GM21390 (cell line): ENCODE data around the gene PLCXD3.
"Not testable (repeated sequence)": the region's sequence is repeated elsewhere in the genome, so short reads cannot be mapped to it uniquely, and the experiment has no call there.

ENCODE experiments used
- ATAC-seq: cut with Tn5 transposase; IDR thresholded peaks from one replicate; pipeline ENCODE4 v1.9.1; 2021; ENCODE audit not compliant: unreplicated experiment

PLCXD3 gene

DNA sequence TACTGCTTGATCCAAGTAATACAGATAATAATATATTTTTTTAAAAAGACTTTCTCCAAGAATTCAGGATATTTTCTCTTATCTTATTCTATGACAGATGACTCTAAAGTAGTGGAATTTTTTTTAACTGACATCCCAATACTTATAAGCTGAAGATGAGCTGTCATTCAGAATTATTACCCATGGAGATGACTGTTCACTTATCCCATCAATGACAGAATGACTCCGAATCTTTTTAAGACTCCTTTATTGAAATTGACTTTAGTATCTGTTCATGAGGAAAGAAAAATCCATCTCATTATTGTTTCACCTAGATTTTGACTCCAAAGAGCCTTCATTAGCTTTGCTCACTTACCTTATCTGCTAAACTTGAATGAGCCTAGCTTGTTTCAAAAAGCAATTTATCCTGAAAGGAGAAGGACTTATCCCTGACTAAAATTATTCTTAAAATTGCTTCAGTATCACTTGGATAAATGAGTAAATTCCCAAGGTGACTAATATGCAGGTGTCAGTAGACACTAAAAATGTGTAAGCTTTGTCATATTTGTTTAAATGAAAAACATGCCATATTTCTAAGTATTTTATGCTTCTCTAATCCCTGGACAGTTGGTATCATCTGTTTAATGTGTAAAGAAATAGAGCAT lies 146.9 kb downstream of the PLCXD3 start:
- no peak for ATAC-seq

DNA sequence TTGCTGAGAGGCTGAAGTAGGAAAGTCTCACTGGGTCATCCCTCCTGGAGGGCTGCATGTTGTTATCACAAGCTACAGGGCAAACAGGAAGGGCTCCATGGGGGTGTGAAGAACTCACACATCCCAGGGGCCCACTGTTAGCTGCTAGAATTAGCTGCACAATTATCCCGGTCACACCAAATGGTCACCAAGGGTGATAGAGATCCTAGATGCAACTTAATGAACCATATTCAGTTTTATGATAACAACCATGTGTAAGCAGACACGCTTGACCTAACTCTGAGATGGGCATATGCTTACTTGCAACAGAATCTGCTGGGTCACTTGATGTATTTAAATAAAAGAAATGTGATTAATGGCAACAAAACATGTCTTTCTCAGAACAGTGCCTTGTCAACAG lies 153.6 kb downstream of the PLCXD3 start:
- no peak for ATAC-seq

DNA sequence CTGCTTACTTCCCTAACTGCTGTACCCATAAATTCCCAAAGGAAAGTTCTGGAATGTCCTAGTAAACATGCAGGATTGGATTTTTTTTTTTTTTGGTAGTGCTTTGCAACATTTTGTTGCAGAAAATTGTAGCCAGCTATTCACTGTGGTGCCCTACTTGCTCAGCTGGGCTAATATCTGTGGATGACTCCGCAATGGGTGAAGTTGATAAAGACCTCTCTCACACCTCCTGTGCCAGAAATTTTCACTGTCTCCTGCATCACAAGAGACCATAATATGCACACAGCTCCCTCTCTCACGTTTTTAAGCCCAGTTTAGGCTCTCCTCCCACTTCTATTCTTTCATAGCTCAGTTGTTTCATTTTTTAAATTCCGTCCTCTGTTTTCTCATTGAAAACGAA lies 160.6 kb downstream of the PLCXD3 start:
- no peak for ATAC-seq

DNA sequence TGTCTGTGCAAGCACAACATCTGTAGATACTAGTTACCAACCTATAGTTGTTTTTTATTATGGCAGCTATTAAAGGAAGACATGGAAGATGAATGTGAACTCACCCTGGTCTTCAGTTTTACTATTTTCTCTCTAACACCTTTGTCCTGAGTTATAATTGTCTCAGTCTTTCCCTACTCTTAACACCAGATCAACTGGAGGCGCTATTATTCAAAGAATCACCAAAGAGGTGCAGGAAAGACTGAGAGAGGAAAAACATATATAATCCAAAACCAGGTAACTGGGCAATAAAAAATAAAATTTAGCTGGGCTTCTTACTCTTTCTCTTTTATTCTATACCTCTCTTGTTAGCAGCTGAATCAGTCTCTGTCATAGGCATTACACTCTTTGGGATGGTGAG lies 162.8 kb downstream of the PLCXD3 start:
- no peak for ATAC-seq

DNA sequence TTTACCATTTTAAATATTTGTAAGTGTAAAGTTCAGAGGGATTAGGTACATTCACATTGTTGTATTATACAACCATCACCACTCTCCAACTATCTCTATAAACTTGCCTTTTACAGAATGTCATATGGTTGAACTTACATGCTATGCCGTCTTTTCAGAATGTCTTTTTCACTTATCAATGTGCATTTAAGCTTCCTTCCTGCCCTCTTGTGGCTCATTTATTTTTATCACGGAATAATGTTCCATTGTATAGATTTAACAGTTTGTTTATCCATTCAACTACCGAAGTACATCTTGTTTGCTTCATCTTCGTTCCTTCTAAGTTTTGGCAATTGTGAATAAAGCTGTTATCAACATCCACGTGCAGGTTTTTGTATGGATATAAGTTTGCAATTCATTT lies 163.8 kb downstream of the PLCXD3 start:
- ATAC-seq = no peak

DNA sequence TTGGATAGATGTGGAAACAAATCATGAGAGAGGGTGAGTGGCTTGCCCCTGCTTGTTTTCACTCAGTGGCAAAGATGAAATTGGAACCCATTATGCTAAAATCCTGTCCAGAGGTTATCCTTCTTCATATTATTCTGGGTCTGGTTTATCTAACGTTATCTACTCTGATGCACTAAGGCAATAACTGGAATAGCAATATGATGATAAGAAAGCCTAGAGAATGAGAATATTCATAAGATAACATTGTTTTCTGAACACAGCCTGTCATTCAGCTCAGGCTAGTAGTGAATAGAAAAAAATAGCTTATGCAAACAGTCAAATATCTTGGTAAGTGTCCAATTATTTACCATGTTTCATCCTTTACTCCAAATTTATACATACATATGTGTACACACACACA lies 165.1 kb downstream of the PLCXD3 start:
- no peak for ATAC-seq

DNA sequence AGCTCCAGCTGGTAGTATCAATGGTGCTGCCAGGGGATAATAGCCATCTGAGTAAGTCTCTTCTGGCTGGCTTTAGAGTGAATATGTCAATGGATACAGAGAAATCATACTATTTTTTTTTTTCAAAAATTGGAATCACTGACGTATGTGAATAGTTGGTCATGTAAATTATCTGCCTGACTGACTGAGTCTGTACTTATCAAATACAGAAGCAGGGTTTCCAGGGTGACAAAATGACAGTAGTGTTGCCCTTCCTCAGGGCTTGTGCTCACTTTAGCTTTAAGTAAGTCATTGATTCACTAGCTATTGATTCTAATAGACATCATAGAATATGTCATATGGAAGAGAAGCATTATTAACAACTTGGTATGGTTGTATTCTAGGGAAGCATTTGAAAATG lies 171.1 kb downstream of the PLCXD3 start:
- no peak for ATAC-seq

DNA sequence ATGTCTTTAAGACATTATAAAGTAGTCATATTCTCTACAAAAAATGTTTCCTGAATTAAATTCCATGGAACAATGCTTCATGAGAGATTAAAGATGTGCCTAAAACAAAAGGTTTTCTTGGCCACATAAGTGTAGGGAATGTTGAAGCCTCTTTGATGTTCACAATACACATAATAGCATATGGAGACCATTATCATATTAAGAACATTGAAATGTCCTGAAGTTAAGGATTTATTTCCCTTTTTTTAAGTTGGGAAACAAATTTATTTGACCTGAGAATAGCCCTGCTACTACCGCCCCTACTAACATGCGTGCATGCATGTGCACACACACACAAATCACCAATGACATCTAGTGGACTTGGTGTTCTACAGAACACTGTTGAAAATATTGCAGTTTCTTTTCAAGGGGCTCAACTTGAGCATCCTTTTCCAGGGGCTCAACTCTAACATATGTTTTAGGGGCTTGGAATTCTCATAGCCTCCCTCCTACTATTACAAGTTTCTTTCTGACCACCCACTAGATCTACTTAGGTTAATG lies 172.2 kb downstream of the PLCXD3 start:
- ATAC-seq = no peak

DNA sequence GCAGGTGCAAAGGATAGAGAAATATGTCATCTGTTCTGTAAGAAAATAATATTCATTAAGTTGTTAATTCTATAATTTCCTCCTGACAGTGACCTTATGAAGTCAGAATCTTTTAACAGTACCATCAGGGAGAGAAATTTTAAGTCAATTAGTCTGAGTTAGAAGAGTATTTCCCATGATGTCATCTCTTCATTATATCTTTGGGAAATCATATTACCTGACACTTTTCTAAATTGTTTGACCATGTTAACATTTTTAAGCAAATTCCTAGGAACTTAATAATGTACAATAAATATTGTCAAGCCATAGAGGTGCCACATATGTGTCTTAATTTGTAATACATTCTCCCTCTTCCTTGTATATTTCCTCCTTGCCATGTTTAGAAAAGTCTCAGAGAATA lies 172.7 kb downstream of the PLCXD3 start:
- no peak for ATAC-seq

DNA sequence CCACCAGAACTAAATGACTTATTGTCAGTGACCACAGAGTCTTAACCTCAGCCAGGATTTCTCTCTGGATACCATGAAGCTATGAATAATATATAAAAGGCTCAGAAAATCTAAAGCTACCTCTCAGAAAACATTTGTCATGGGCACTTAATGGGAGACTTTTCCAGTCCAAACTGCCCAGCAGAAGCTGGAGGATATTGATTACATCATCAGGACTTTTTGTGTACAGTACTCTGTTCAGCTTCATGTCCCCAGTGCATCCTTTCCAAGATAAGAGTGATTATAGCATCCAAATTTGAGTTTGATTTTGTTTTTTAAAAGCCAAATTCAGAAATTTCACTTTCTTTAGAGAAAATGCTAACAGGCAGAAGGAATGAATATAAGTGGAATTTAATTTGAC lies 173.2 kb downstream of the PLCXD3 start:
- ATAC-seq = no peak

DNA sequence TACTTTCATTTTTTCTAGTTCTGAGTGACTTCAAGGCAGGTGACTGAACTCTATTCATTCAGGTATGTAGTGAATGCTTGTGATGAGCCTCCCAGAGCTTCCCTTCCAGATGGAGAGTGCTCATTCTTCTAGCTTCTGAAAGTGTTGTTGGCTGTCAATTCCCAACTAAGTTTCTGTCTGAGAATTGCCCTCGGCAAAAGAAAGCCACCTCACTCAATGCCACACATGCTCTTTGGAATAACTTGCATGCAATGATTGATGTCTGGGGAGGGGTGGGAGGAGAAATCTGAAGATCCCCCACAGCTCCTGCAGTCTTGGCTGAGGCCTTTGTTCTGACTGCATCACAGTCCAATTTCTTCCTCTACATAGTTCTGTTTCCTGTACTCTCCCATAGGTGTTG lies 173.9 kb downstream of the PLCXD3 start:
- no peak for ATAC-seq

DNA sequence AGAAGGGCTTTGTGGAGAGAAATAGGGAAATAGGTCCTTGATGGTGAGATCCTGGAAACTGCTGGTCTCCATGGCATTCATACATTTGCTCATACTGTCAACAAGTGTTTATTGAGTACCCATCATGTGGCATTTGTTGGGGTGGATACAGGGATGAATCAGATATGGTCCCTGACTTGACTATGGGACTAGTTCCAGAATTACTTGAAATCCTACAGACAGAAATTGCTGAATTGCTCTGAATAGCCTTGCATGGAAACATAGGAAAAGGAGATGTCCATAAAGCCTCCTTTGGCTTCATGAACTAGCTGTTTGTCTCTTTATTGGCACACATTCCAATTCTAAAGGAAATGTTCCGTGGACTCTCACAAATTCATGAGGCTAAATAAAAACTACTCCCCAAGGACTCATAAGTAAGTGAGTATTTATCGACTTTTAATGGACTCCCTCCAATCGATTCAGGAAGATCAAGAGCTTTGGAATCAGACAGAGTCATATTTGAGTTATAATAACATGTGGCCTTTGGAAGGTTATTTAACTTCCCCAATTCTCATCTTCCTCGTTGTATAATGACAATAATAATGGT lies 174.7 kb downstream of the PLCXD3 start:
- ATAC-seq = no peak

DNA sequence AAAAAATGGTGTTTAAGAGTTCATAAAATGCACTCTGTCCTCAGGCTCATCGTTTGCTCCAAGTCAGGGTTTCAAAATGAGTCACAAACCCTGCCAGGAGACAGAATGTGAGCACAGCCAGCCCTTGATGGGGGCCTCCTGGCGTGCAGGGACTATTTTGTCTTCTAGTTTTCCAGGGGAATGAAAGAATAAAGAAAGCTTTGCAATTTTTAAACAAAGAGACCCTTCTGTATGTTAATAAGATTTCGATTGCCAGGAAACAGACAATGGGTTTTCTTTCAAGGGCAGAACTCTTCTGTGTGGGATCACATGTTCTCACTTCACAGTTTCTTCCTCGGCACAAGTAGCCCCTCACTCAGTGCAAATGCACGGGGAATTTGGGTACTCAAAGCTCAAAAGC lies 175.6 kb downstream of the PLCXD3 start:
- peak; percentile 72 for ATAC-seq

DNA sequence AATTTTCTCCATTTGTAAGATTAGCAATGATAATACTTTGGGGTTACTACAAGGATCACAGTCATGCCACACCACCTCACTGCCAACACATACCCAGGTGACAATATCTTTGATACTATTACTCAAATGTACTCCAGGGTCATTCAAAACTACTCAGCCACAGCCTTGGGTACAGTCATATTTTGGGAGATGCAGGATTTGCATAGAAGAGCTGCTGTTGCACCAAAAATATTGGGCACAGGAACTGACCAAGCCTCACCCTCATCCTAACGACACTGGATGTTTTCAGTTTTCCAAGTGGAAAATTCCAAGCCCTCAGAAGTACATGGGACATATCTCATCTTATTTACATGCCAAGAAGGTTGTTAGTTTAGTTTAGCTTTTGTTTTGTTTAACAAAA lies 176.2 kb downstream of the PLCXD3 start:
- ATAC-seq = no peak

DNA sequence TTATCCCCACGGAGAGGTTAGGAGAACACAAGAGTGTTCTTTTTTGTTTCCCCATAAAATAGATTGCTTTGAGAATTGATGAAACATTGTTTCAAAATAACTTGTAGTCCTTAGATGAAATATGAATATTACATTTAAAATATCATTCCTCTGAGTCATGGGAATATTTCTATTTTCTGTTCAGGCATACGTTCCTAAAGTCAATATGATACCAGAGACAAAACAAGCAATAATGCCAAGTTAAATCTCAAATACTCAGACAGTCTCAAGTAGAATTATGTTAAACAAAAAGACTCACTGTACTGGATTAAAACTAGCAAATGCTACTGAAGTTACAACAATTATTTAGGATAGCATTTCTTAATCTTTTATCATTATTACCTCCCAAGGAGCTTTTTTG lies 185.3 kb downstream of the PLCXD3 start:
- ATAC-seq = no peak

DNA sequence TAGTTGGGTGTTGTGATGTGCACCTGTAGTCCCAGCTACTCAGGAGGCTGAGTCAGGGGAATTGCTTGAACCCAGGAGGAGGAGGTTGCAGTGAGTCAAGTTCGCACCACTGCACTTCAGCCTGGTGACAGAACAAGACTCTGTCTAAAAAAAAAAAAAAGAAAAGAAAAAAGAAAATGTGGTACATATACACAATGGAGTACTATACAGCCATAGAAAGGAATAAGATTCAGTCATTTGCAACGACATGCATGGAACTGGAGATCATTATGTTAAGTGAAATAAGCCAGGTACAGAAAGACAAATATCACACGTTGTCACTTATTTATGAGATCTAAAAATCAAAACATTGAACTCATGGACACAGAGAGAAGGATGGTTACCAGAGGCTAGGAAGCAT lies 187.6 kb downstream of the PLCXD3 start:
- not testable (repeated sequence) for ATAC-seq

DNA sequence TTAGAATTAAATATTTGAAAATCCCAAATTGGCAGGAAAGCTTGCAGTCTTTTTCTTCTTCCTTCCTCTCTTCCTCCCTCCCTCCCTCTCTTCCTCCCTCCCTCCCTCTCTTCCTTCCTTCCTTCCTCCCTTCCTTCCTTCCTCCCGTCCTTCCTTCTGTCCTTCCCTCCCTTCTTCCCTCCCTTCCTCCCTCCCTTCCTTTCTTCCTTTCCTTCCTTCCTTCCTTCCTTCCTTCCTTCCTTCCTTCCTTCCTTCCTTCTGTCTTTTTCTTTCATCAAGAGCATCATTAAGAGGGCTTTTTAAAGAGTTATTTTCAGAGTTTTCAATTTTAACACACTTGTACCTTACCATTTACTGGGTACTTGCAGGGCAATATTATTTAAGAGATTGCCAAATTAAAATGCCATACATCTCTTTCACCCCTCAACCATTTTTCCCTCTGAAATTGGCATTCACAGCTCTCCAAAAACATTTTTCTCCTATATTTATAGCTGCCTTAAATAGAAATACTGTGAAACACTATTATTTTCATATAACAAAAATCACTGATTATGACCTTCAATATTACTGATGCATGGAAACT lies 197.8 kb downstream of the PLCXD3 start:
- no peak for ATAC-seq

DNA sequence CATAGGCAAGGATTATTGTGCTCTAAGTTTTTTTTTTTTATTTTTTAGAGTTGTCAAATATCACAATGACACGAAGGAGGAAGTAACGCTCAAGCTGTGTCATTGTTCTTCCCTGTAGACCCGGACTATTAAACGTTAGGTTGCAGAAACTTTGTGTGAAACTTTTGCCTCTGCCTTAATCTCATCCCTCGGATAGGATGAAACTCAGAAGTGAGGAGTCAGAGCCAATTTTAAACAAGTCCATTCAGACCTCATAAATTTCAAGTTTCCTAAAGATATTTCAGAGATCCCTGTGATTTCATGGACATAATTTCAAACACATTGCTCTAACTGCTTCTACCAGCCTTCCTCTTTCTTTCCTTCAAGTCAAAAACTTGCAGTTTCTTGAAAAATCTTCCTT lies 198.3 kb downstream of the PLCXD3 start:
- no peak for ATAC-seq

DNA sequence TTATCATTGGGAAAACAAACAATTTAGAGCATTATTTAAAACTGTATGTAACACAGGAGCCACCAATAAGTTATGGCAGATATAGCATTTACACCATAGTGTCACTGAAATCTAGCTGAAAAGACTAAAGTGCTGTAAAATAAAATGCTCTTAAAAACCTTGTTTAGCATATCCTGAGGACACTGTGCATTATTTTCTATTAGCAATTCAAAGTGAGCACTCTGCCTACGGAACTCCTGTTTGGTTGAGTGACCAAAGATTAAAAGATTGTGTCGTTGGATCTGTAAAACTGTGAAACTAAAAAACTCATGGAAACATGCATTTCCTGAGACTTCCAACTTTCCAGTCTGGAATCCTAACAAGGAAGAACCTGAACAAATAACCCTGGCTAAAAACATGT lies 201.1 kb downstream of the PLCXD3 start:
- ATAC-seq = no peak

DNA sequence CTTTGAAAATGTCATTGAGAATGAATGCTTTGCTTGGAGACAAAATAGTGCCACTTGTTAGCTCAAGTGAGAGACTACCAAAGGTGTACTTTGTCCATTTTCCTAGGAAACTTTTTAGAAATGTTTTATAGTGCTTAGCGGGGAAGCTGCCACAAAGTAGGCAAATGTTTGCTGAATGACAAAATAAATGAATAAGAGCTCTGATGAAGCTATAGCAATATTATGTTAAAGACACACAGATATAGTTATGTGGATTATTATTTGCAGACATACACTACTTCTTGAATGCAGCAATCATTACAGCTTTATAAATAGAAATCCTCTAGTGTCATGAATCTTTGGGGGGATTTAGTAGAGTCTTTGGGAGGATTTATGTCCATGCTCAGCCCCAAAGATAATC lies 204.4 kb downstream of the PLCXD3 start:
- no peak for ATAC-seq

DNA sequence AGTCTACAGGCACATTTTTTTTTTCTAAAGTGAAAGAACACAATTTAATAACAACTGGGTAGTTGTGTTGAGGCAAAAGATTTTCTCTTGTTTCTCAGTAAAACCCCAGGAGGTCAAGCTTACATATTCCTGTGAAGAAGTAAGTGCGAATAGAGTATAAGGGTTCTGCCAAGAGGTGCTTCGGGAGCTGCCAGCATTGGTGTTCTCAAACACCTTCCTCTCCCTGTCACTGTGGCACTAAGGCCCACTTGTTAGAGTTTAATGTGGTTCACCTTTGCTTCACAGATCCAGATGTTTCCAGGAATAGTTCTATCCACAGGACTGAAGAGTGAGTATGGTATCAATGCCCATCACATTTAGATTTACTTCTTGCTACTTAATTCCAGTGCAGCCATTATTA lies 205.3 kb downstream of the PLCXD3 start:
- ATAC-seq = no peak

DNA sequence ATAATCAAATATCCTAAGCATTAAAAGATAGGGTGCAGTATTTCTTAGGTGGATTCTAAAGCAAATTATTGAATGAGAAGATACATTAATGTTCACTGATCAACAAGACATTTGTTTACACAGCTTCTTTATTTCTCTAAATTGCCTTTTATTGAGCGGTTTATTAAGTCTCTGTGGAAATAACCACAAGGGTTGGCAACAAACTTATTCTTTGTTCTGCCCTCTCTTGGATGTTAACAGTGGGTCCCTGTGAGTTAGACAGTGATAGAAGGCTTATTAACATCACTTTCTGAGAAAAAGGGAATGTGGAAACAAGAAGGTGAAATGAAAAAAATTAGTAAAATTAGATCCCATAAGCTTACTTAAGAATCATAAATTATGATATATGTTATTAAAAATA lies 214.3 kb downstream of the PLCXD3 start:
- no peak for ATAC-seq

DNA sequence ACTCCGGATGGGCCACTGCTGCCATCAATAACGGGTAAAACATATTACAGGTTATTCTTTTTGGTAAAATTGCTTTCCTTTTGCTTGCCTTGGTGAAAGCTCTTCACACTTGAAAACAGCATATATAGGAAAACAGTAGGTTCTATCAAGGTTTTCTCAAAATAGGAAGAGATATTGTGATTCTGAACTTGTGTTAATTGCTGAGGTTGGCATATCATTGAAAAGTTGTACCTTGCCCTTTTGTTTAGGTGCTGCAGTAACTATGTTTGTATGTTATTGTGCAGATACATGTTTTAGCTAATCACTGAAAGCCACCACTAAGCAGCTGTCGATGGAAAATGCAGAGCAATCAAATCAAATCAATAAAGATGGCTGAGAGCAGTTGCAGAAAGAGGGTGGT lies 219.1 kb downstream of the PLCXD3 start:
- no peak for ATAC-seq
